GF-D8 (cell line): ENCODE measurements around the gene FAM32A.

ENCODE experiments used
- DNase-seq: peaks from one replicate; lab custom pipeline; 2025; lab: John Stamatoyannopoulos, UW

FAM32A gene

GRCh38 chr19:16202320-16203255 is 17.4 kb downstream of the FAM32A start:
- no peak for DNase-seq

GRCh38 chr19:16203256-16204004 is 18.2 kb downstream of the FAM32A start:
- DNase-seq, result no peak

GRCh38 chr19:16204005-16204294 is 18.7 kb downstream of the FAM32A start:
- DNase-seq, result no peak

DNA sequence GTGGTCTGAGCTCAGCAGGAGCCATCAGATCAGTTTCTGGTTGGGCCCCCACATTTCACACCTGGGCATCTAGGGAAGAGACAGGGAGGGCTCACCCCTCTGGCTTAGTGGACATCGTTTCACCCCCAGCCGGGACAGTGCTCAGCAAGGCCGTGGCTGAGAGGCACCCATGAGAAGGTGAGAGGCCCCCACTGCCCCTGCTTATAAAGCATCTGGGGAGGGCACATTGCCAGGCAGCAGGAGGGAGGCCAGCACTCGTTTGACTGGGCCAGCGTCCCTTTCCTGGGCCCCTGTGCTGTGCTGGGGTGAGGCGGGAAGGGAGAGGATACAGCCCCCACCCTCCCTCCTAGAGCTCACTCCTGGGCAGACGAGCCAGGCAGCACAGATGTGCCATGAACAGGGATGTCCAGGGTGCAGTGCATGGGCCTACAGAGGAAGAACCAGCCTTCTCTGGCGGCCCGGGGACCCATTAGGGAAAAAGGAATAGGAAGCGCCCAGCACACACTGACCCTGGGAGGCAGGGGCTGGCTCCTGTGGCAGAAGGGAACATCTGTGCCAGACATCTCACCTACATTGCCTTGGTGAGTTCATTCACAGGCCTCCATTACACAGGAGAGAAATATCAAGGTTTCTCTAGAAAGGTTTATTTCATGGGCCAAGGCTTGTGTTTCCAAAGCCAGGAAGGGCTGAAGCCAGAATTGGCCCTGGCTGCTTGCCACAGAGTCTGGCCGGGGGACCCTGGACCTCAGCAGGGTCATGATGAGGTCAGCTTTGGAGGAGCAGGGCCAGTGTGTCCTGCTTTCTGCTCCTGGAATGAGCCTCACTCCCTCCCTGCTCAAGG is 20.2 kb downstream of the FAM32A start:
- no peak for DNase-seq

- DNase-seq, result no peak
Measured at GRCh38 chr19:16206046-16206605, 20.9 kb downstream of the FAM32A start.

- no peak for DNase-seq
Measured at GRCh38 chr19:16206637-16207036, 21.4 kb downstream of the FAM32A start.

GRCh38 chr19:16207063-16207462 is 21.9 kb downstream of the FAM32A start:
- DNase-seq, result no peak

GRCh38 chr19:16207490-16208025 is 22.3 kb downstream of the FAM32A start:
- DNase-seq, result no peak

GRCh38 chr19:16208064-16208759 is 23.0 kb downstream of the FAM32A start:
- no peak for DNase-seq

GRCh38 chr19:16208847-16209665 is 23.8 kb downstream of the FAM32A start:
- DNase-seq, result no peak

DNA sequence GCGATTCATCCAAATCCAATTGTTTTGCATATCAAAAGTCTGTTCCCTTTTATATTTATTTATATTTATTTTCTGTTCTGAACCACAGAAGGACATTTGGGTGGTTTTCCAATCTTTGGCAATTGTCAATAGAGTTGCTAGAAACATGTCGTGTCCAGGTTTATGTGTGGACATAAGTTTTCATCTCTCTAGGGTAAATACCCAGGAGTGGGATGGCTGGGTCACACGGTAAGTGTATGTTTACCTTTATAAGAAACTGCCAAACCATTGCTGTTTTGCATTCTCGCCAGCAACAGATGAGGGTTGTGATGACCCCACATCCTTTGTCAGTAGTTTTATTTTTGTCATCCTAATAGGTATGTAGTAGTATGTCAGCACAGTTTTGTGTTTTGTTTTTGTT is 25.0 kb downstream of the FAM32A start:
- no peak for DNase-seq

GRCh38 chr19:16213076-16213475 is 27.9 kb downstream of the FAM32A start:
- DNase-seq, result no peak

GRCh38 chr19:16216744-16217670 is 31.8 kb downstream of the FAM32A start:
- no peak for DNase-seq

- no peak for DNase-seq
Measured at GRCh38 chr19:16217716-16218451, 32.7 kb downstream of the FAM32A start.

- no peak for DNase-seq
Measured at GRCh38 chr19:16218851-16219250, 33.6 kb downstream of the FAM32A start.

GRCh38 chr19:16222806-16223205 is 37.6 kb downstream of the FAM32A start:
- DNase-seq, result no peak

- no peak for DNase-seq
Measured at GRCh38 chr19:16223746-16224145, 38.5 kb downstream of the FAM32A start.

DNA sequence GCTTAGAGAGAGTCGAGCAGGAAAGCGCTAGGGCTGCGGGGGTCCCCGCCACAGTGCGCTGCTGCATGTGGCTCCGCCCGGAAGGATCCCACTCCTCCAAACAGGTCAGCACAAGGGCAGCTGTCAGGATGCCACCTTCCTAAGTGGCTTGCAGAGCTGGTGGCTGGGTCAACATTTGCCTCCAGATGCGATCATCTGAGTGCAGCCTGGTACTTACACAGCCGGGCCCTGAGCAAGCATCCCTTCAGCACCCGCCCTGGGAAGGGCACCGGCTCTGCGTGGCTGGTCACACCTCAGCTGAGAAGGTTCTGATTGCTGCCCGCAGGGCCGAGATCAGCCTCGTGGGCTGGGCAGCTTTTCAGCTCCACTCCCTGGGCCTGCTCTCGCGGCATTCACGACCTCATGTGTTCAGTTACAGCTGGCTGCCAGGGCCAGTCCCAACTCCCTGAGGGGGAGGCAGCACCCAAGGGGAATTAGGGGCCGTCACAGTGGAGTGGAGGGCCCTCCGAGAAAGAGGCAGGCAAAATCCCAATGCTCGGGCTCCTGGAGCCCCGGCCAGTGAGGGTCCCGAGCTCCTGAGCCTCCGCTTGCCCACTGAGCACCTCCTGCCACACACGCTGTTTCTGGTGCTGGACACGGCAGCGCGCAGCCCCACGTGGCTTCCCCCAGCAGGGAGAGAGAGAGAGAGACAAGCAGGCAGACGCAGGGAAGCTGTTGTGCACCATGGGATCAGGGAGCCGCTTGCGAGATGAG is 39.3 kb downstream of the FAM32A start:
- no peak for DNase-seq
